Neural cell (in vitro differentiated cells): Measurements from ENCODE around the gene LBR.

Experiments used
- POLR2AphosphoS5 ChIP-seq: IDR thresholded peaks from 2 replicates; pipeline ENCODE4 v1.6.1; 2012
- TF ChIP-seq, protein P1 (sequence below): fragments of 450-650 bp; IDR thresholded peaks from 2 replicates; pipeline ENCODE4 v1.5.1; 2014; ENCODE audit warnings: antibody characterized with exemption, mild to moderate bottlenecking, moderate library complexity; ENCODE audit not compliant: poor library complexity, severe bottlenecking

DNA sequence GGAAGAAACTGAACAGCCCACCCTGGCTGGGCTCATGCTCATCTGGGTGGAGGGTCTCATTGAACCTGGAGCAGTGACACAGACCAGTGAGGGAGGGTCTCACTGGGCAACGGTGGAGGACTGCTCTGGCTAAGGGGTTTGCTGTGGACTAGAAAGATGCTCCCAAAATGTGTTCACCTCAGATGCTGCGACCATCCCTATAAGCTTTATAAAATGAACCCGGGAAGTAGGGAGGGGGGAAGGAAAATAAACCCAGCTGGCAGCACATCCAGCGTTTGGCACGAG, 34.5 kb upstream of the LBR start:
- TF ChIP-seq, protein P1, sequence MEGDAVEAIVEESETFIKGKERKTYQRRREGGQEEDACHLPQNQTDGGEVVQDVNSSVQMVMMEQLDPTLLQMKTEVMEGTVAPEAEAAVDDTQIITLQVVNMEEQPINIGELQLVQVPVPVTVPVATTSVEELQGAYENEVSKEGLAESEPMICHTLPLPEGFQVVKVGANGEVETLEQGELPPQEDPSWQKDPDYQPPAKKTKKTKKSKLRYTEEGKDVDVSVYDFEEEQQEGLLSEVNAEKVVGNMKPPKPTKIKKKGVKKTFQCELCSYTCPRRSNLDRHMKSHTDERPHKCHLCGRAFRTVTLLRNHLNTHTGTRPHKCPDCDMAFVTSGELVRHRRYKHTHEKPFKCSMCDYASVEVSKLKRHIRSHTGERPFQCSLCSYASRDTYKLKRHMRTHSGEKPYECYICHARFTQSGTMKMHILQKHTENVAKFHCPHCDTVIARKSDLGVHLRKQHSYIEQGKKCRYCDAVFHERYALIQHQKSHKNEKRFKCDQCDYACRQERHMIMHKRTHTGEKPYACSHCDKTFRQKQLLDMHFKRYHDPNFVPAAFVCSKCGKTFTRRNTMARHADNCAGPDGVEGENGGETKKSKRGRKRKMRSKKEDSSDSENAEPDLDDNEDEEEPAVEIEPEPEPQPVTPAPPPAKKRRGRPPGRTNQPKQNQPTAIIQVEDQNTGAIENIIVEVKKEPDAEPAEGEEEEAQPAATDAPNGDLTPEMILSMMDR: no peak
- no peak for TF ChIP-seq POLR2AphosphoS5
